H9 (cell line): ENCODE results near the gene VPS13A. TPM values are rescaled to one million over a fixed set of nuclear protein-coding genes. Genes with fewer than 3 reads are reported as not detected.

Source experiments
- DNase-seq: peaks from one replicate; pipeline ENCODE4 v3.0.0-alpha.2; 2017
- H2AFZ ChIP-seq: one replicate; pipeline ENCODE4 v1.6.1; 2013; ENCODE audit warnings: mild to moderate bottlenecking, low read length, control low read depth, moderate library complexity
- H2AK5ac ChIP-seq: 2 replicates; pipeline ENCODE4 v1.6.1; 2013; ENCODE audit warnings: low read length, control low read depth, mixed read lengths; ENCODE audit not compliant: insufficient read length
- H2BK120ac ChIP-seq: one replicate; pipeline ENCODE4 v1.6.1; 2013; ENCODE audit warnings: low read depth, mild to moderate bottlenecking, low read length, control low read depth, inconsistent platforms; ENCODE audit not compliant: poor library complexity, severe bottlenecking
- H2BK12ac ChIP-seq: 2 replicates; pipeline ENCODE4 v1.6.1; 2013; ENCODE audit warnings: low read length, control low read depth, mixed read lengths, low read depth; ENCODE audit not compliant: insufficient read length
- H2BK15ac ChIP-seq: 2 replicates; pipeline ENCODE4 v1.6.1; 2013; ENCODE audit warnings: low read depth, low read length, control low read depth
- H2BK20ac ChIP-seq: one replicate; pipeline ENCODE4 v1.6.1; 2013; ENCODE audit warnings: low read depth, mild to moderate bottlenecking, low read length, control low read depth, inconsistent platforms; ENCODE audit not compliant: poor library complexity, severe bottlenecking
- H2BK5ac ChIP-seq: 2 replicates; pipeline ENCODE4 v1.6.1; 2013; ENCODE audit warnings: low read length, control low read depth, mixed read lengths; ENCODE audit not compliant: insufficient read length
- H3K14ac ChIP-seq: 2 replicates; pipeline ENCODE4 v1.6.1; 2013; ENCODE audit warnings: low read length, control low read depth; ENCODE audit not compliant: insufficient read depth
- H3K18ac ChIP-seq: 2 replicates; pipeline ENCODE4 v1.6.1; 2013; ENCODE audit warnings: low read depth, mild to moderate bottlenecking, mixed read lengths, low read length, control low read depth; ENCODE audit not compliant: insufficient read length
- H3K23ac ChIP-seq: 2 replicates; pipeline ENCODE4 v1.6.1; 2013; ENCODE audit warnings: low read length, control low read depth, mixed read lengths, low read depth; ENCODE audit not compliant: insufficient read length
- H3K23me2 ChIP-seq: 2 replicates; pipeline ENCODE4 v1.6.1; 2013; ENCODE audit warnings: low read depth, mild to moderate bottlenecking, mixed read lengths, low read length, control low read depth; ENCODE audit not compliant: insufficient read length, poor library complexity, severe bottlenecking
- H3K27ac ChIP-seq: 2 replicates; pipeline ENCODE4 v1.5.1; 2013; ENCODE audit warnings: low read length, control low read depth, mixed read lengths, low read depth; ENCODE audit not compliant: insufficient read length
- H3K27me3 ChIP-seq: 2 replicates; pipeline ENCODE4 v1.6.1; 2013; ENCODE audit warnings: low read length, control low read depth, inconsistent platforms; ENCODE audit not compliant: insufficient read depth
- H3K4ac ChIP-seq: 2 replicates; pipeline ENCODE4 v1.6.1; 2013; ENCODE audit warnings: low read depth, mild to moderate bottlenecking, control low read depth, inconsistent platforms, low read length, moderate library complexity
- H3K4me1 ChIP-seq: 2 replicates; pipeline ENCODE4 v1.6.1; 2013; ENCODE audit warnings: low read length, control low read depth, inconsistent platforms; ENCODE audit not compliant: insufficient read depth
- H3K4me2 ChIP-seq: 2 replicates; pipeline ENCODE4 v1.6.1; 2013; ENCODE audit warnings: low read length, control low read depth, mixed read lengths; ENCODE audit not compliant: insufficient read length, insufficient read depth
- H3K56ac ChIP-seq: 2 replicates; pipeline ENCODE4 v1.6.1; 2013; ENCODE audit warnings: low read depth, mild to moderate bottlenecking, mixed read lengths, low read length, control low read depth; ENCODE audit not compliant: insufficient read length
- H3K79me1 ChIP-seq: 2 replicates; pipeline ENCODE4 v1.6.1; 2013; ENCODE audit warnings: low read depth, mild to moderate bottlenecking, moderate library complexity, low read length, control low read depth, inconsistent platforms; ENCODE audit not compliant: insufficient read depth, poor library complexity, severe bottlenecking
- H3K79me2 ChIP-seq: 2 replicates; pipeline ENCODE4 v1.6.1; 2013; ENCODE audit warnings: low read length, control low read depth, inconsistent platforms; ENCODE audit not compliant: insufficient read depth
- H3K9ac ChIP-seq: 2 replicates; pipeline ENCODE4 v1.6.1; 2013; ENCODE audit warnings: low read length, control low read depth, mixed read lengths; ENCODE audit not compliant: insufficient read length; ENCODE audit errors: extremely low read depth
- H3K9me3 ChIP-seq: one replicate; pipeline ENCODE4 v1.6.1; 2013; ENCODE audit warnings: low read depth, low read length, inconsistent platforms; ENCODE audit not compliant: control insufficient read depth
- H3T11ph ChIP-seq: one replicate; pipeline ENCODE4 v1.6.1; 2013; ENCODE audit warnings: mild to moderate bottlenecking, low read length, control low read depth, inconsistent platforms
- H4K20me1 ChIP-seq: one replicate; pipeline ENCODE4 v1.6.1; 2013; ENCODE audit not compliant: control insufficient read depth, insufficient read length, insufficient read depth
- H4K5ac ChIP-seq: 2 replicates; pipeline ENCODE4 v1.6.1; 2013; ENCODE audit warnings: low read depth, mild to moderate bottlenecking, mixed read lengths, low read length, control low read depth; ENCODE audit not compliant: insufficient read length
- H4K8ac ChIP-seq: replicated peaks from 2 replicates; pipeline ENCODE4 v1.6.1; 2013; ENCODE audit warnings: low read length, control low read depth, mixed read lengths, low read depth; ENCODE audit not compliant: insufficient read length
- H4K91ac ChIP-seq: 2 replicates; pipeline ENCODE4 v1.6.1; 2013; ENCODE audit warnings: low read depth, mild to moderate bottlenecking, moderate library complexity, mixed read lengths, low read length, control low read depth; ENCODE audit not compliant: insufficient read length
- H3K27ac Mint-ChIP-seq, 3 experiments: 2 replicates in 2 of 3; 3 replicates in 1 of 3; pipeline ENCODE4 v1.8.0; 2020 to 2021; ENCODE audit warnings: mixed read lengths in 3 of 3, mild to moderate bottlenecking in 1 of 3, moderate library complexity in 1 of 3
- H3K27me3 Mint-ChIP-seq: 2 replicates; pipeline ENCODE4 v1.8.0; 2021; ENCODE audit warnings: low read depth, mild to moderate bottlenecking, moderate library complexity, mixed read lengths
- H3K36me3 Mint-ChIP-seq, 3 experiments: 2 replicates in 2 of 3; 3 replicates in 1 of 3; pipeline ENCODE4 v1.8.0; 2020 to 2021; ENCODE audit warnings: low read depth in 3 of 3, mixed read lengths in 3 of 3; ENCODE audit not compliant: insufficient read depth in 1 of 3
- H3K4me1 Mint-ChIP-seq, 2 experiments: 2 replicates each; pipeline ENCODE4 v1.8.0; 2020; ENCODE audit warnings: mixed read lengths in 2 of 2
- H3K4me3 Mint-ChIP-seq, 2 experiments: 2 replicates in 1 of 2; 3 replicates in 1 of 2; pipeline ENCODE4 v1.8.0; 2020 to 2021; ENCODE audit warnings: mild to moderate bottlenecking in 2 of 2, mixed read lengths in 2 of 2, moderate library complexity in 1 of 2
- H3K9me3 Mint-ChIP-seq, 2 experiments: 2 replicates in 1 of 2; 3 replicates in 1 of 2; pipeline ENCODE4 v1.8.0; 2020; ENCODE audit warnings: mild to moderate bottlenecking in 2 of 2, mixed read lengths in 2 of 2, moderate library complexity in 1 of 2
- CTCF ChIP-seq: fragments of 200-600 bp; sonication (generic); conservative IDR thresholded peaks from 3 replicates; pipeline ENCODE4 v1.8.0; 2021; ENCODE audit warnings: antibody characterized with exemption, mild to moderate bottlenecking
- WGBS: extraction: QIAGEN DNeasy Blood & Tissue Kit; methylation state at CpG from one replicate; pipeline ENCODE4 v1.1.7; 2013; ENCODE audit warnings: missing lambda C conversion rate, low lambda C conversion rate, mixed read lengths; ENCODE audit not compliant: insufficient read length; ENCODE audit errors: extremely low coverage; 5-methylcytosine and 5-hydroxymethylcytosine counted together
- total RNA-seq: library from RNA; stranded (reverse); gene quantifications from 2 replicates; pipeline ENCODE4 v1.2.1, GENCODE V29; 2021

Gene VPS13A
- total RNA-seq, 1 experiment from 2014 or later, result 34.0 TPM

- no CpG with 5 or more reads among the region's 2 CpGs for WGBS
- H3K18ac ChIP-seq, result no peak overlapping the region
- H3K36me3 Mint-ChIP-seq, result no peaks in the 10 kb centered on the region; a peak in 1 of 7 replicates
- no peak overlapping the region for H3K56ac ChIP-seq
- no peak overlapping the region for H3K4ac ChIP-seq
- H3K79me1 ChIP-seq, result no peaks in the 10 kb centered on the region
- H3K27ac ChIP-seq, result no peak overlapping the region
- H2BK12ac ChIP-seq, result no peak overlapping the region
- no peak overlapping the region for H2AFZ ChIP-seq
- H4K8ac ChIP-seq, result no peak overlapping the region
- H3K27me3 Mint-ChIP-seq, result peaks cover 5% of the 10 kb centered on the region
- no peak overlapping the region for H4K91ac ChIP-seq
- H3K4me1 ChIP-seq, result no peaks in the 10 kb centered on the region; the same call in 1 of the 2 replicates
- H2BK15ac ChIP-seq, result no peak overlapping the region
- H3K27ac Mint-ChIP-seq, result no peak overlapping the region
- H3K4me1 Mint-ChIP-seq, result peaks cover 3 to 9% of the 10 kb centered on the region in 2 experiments
- no peak overlapping the region for H4K5ac ChIP-seq
- no peak for TF ChIP-seq CTCF
- H3K4me2 ChIP-seq, result no peak overlapping the region
- H3K23ac ChIP-seq, result no peak overlapping the region
- H4K20me1 ChIP-seq, result no peaks in the 10 kb centered on the region
- no peaks in the 10 kb centered on the region for H3K79me2 ChIP-seq
- H3K27me3 ChIP-seq, result no peaks in the 10 kb centered on the region
- no peak overlapping the region for H2BK120ac ChIP-seq
- no peak overlapping the region for H3K4me3 Mint-ChIP-seq
- H3K23me2 ChIP-seq, result no peaks in the 10 kb centered on the region
- no peaks in the 10 kb centered on the region; a peak in 1 of 5 replicates for H3K9me3 Mint-ChIP-seq
- H3K9ac ChIP-seq, result no peak overlapping the region
- H3K14ac ChIP-seq, result no peak overlapping the region
- no peak overlapping the region for H2BK20ac ChIP-seq
- no peak overlapping the region for H2AK5ac ChIP-seq
- no peak overlapping the region for H3T11ph ChIP-seq
- no peak for DNase-seq
- no peaks in the 10 kb centered on the region for H3K9me3 ChIP-seq
- H2BK5ac ChIP-seq, result no peak overlapping the region
Measured at GRCh38 chr9:77429928-77430327, 252.6 kb downstream of the VPS13A start.
